GM12878 (cell line): ENCODE results near the gene IRAK4.

Experiments
- RAD21 ChIP-seq: IDR thresholded peaks from 2 replicates; pipeline ENCODE4 v1.6.1; 2011; ENCODE audit warnings: mild to moderate bottlenecking, low read depth, low read length, moderate library complexity; ENCODE audit not compliant: insufficient read depth
- RFX5 ChIP-seq: IDR thresholded peaks from 2 replicates; pipeline ENCODE4 v1.6.1; 2011; ENCODE audit warnings: low read depth, low read length, improper control_type of control experiment

DNA sequence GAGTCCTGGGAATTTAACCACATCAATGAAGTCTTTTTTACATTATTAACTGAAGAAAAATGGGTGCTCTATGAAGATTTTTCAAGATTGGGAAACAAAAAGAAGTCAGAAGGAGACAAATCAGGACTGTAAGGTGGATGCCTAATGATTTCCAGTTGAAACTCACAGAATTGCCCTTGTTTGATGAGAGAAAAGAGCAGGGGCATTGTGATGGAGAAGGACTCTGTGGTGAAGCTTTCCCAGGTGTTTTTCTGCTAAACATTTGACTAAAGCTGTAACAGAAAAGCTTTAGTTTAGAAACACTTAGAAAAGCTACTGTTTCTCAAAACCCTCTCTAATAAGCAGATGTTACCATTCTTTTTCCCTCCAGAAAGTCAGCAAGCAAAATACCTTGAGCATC, 5.8 kb downstream of the IRAK4 start:
- TF ChIP-seq RFX5 (no peak), RAD21 (no peak)
